ENCODE results near the gene FAM20A.

DNA sequence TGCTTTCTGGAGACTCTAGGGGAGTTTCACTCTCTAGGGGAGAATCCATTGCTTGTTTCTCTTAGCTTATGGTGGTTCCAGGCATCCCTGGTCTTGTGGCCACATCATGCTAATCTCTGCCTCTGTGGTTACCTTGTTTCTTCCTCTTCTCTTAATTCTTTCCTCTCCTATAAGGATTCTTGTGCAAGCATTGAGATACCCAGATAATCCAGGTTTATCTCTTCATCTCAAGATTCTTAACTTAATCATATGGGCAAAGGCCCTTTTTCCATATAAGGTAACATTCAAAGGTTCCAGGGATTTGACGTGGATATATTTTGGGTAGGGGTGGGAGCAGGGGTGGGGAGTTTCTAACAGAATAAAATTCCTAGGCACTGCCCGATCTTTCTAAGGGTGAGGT is 32.6 kb downstream of the FAM20A start:
- TF ChIP-seq, protein P1, sequence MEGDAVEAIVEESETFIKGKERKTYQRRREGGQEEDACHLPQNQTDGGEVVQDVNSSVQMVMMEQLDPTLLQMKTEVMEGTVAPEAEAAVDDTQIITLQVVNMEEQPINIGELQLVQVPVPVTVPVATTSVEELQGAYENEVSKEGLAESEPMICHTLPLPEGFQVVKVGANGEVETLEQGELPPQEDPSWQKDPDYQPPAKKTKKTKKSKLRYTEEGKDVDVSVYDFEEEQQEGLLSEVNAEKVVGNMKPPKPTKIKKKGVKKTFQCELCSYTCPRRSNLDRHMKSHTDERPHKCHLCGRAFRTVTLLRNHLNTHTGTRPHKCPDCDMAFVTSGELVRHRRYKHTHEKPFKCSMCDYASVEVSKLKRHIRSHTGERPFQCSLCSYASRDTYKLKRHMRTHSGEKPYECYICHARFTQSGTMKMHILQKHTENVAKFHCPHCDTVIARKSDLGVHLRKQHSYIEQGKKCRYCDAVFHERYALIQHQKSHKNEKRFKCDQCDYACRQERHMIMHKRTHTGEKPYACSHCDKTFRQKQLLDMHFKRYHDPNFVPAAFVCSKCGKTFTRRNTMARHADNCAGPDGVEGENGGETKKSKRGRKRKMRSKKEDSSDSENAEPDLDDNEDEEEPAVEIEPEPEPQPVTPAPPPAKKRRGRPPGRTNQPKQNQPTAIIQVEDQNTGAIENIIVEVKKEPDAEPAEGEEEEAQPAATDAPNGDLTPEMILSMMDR (IDR thresholded peaks at IDR 0.05; ENCODE audit: low read depth, low read length) = no peak
- no peak for TF ChIP-seq EZH2phosphoT487 (IDR thresholded peaks at IDR 0.05; ENCODE audit: low read depth)

All from OCI-LY3 (cell line).